Amniotic stem cell (primary cell): ENCODE results near the gene MVB12B.

Experiments used
- DNase-seq: peaks from one replicate; lab custom pipeline; 2025; lab: John Stamatoyannopoulos, UW

The MVB12B gene

DNA sequence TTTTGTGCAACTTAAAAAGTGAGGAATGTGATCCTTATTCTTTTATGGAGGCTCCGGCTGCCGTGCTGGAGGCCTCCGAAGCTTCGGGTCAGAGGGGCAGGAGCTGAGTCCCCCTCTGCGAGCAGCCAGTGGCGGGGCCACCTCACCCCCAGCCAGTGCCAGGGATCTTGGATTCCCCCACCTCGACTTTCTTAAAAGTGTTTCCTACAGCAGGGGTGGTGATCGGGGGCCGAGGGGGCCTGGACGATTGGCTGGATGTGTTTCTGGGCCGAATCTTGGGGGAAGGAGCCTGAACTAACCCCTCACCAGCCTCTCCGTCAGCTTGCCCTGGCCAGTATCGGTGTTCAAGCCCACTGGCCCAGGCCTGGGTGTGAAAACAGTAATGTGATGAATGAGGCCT, 194.9 kb downstream of the MVB12B start:
- DNase-seq: no peak

DNA sequence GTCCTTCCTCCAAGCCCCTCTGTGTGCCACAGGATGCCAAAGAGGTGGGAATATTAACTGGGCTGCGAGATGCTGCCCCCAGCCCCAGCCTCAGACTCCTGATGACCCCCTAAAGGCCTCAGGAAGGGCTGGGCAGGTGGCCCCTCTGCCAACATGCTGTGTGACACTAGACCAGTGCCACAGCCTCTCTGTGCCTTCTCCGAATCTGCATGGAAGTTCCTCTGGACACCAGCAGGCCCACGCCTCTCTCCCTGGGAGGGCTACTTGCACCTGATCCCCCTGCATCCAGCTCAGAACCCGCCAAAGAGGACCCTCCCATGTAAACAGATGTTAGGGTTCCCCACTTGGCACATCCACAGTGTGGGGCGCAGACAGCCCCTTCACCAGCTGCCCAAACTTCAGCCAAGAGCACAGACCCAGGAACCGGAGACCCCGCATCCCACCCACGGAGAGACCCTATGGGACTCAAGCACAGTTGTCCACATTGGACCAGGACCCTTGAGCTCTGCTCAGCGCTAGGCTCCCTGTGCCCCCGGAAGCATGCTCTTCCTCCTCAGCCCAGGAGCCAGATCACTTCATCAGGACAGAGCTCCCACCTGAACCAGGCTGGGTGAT, 195.5 kb downstream of the MVB12B start:
- DNase-seq: no peak

DNA sequence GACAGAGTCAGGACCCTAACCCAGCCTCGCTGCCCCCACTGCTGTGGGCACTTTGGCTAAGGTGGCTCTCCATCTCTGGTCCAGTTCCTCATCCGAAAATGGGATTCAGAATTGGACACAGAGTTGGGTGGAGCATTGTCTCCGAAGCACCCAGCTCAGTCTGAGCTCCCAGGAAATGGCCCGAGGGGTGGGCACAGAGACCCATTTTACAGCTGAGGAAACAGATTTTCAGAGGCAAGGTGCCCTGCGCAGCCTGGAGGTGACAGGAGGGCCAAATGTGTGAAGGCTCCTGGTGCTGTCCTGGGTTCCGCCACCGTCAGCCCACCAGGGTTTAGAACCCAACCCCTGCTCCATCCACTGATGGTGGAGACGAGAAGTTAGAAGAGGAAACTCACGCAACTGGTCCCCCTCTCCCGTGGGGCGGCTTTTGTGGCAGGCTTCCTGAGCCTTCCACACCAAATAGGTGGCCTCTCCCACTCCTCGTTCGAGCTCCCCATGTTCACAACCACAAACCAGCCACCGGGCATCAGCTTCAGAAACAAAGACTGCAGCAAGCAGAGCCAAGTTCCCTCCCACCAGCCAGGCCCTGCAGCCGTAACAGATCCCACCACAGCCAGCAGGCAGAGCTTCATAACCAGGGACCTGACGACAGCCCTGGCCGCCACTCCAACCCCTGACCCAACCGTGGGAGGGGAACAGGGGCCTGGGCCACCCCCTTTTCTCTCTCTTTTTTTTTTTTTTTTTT, 196.2 kb downstream of the MVB12B start:
- DNase-seq: no peak

DNA sequence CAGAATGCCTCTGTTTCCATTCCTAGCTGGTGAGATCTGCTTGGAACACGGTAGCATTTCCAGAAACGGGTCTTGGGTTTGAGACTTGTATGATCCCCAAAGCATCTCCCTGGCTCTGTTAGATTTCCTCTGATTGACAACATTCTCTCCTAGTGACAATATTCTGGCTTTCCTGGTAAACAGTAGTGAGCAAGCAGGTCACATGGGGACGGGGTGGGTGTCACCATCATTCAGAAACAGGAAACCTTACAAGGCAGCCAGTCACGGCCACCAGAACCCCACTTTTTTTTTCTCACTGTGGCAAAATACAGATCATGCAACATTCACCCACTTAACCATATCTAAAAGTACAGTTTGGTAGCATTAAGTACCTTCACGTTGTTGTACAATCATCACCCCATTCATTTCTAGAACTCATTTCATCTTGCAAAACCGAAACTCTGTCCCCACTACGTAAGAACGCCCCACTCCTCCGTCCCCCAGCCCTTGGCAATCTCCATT, 197.0 kb downstream of the MVB12B start:
- DNase-seq: no peak

DNA sequence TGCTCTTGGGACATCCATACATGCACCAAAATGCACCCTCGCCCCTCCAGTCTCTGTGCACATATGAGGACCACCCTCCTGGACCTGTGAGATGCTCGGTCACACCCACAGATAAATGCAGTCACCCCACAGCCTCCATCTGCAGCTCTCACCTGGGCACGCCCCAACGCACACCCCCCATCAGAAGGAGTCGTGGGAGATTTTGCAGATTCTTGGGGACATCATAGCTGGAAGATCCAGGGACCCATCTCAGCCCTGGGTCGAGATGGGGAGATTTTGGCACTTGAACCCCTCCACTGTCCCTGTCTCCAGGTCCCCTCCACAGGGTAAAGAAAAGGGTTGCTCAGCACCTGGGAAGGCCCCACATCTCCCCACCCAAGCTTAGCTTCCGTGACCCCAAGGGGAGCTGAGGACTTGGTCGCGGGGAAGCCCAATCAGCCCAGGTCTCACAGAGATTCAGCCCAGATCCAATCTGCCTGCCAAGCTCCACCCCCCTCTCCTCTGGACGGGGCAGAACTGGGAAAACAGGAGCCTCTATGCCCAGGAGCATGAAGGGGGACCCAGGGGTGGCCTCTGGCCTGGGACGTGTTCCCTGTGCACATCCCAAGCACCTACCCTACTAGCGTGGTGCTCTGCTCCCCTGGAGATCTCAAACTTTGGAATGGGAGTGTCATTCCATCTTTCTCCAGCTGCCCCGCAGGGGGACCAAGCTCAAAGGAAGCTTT, 197.9 kb downstream of the MVB12B start:
- DNase-seq: no peak

DNA sequence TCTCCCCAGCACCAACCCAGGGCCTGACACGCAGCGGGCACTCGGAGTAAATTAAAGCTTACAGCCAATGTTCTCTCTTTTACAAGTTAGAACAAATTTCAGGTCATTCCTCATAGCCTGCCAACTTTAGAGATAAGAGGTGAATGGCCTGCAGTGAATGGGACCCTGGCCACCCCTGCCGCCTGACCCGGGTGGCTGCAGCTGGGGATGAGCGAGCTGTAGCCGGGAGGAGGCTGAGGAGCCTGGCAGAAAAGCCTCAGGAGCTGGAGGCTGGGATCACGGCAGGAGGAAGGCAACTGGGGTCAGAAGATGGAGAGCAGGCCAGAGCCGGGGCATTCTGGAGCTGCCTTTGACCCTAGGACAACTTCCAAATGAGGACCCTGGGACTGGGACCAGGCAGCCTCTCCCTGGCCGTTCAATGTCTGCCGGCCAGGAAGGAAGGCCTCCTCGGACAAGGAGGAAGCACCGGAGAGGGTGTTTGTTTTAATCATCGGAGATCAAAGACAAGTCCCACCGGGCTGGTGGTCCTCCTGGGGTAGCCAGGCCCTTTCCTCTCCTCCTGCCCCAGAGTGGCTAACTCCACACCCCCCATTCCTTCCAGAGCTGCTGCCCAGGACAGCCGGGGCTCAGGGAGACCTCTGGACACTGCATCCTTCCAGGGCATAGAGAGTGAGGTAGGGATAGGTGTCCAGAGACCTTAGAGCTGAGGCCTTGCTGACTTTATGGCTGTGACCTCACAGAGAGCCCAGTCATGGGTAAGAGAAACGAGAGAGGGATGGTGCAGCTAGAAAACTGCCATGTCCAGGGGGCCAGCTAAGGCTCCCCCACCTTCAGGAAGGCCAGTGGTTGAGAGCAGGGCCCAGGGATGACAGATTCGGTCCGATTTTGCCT, 199.8 kb downstream of the MVB12B start:
- DNase-seq: no peak

DNA sequence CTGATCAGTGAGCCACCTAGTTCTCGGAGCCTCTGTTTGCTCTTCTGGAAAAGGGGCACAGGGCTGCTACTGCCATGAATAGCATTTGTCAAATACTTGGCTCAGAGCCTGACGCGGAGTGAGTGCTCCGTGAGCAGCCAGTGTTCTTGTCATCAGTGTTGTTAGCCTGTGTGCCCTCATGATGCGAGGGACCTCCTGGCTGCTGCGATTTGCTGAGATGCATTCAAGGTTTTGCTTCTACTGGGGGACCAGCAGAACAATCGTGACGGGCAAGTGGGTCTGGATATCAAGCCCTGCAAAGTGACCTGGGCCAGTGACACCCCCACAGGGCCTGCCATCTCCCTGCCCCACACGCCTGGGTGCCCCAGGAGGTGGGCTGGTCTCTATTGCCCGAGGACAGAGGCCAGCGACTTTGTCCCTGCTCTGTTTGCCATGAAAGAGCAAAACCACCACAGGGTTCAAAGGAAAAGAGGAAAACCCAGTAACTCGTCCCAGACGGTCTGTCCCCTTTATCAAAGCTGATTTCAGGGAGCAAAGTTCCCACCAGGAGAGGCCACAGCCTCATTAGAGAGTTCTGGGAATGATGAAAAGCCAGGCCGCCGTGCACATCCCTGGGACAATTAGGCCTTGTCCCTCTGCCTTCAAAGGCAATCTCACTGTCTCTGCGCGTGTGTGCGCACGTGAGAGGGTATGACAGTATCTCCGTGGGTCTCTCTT, 200.6 kb downstream of the MVB12B start:
- DNase-seq: no peak

DNA sequence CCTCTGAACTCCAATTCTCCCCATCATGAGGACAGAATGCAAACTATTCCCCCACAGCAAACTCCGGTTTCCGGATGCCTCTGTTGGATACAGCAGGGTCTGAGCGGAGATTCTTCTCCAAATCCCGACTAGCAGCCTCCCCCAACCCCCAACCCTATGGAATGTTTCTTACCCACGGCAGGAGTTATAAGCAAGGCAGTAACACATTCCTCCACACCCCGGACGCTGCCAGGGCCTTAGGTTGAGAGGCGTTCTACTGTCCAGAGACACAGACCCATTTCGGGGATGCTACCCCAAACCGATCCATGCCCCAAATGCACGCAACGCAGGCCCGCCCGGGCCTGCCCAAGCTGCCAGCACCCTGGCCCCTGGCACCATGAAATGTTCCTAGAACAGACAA, 201.5 kb downstream of the MVB12B start:
- DNase-seq: no peak

DNA sequence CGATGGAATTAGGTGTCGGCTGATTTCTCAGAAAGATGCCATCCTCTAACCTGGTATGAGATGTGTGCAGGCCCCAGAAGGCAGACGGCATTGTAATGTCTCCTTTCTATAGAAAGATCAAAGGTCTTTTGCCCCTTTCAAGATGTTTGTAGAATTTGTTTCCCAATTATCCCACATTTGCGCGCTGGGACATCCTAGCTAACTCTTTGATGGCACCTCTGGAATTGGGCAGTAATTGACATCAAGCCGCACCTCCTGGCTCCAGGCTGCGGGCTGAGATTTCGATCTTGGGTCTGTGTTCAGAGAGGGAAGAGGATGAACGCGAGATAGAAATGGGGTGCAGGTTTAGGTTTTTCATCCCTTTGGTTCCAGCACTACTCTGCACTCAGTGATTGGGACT, 202.3 kb downstream of the MVB12B start:
- no peak for DNase-seq

DNA sequence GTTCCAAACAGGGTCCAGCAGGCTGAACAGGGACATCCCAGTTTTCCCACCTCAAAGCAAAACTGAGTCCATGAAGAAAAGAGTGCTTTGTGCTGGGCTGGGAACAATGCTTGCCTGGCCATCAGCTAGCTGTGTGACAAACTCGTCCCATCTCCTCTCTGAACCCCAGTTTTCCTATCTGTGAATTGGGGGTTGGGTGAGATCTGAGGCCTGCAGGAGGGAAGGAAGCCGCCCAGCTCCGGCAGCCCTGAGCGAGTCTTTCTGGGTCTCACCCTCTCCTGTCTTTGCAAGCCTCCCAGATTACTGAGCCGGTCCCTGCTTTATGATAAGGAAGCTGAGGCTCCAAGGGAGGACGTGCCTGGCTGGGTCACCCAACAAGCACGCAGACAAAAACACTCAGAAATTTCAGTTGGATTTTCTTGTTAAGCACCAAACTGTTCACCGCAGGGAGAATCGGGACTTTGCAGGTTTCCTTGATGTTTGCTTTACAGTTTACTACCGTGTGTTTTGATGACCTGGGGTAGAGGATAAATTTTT, 204.5 kb downstream of the MVB12B start:
- DNase-seq: no peak

DNA sequence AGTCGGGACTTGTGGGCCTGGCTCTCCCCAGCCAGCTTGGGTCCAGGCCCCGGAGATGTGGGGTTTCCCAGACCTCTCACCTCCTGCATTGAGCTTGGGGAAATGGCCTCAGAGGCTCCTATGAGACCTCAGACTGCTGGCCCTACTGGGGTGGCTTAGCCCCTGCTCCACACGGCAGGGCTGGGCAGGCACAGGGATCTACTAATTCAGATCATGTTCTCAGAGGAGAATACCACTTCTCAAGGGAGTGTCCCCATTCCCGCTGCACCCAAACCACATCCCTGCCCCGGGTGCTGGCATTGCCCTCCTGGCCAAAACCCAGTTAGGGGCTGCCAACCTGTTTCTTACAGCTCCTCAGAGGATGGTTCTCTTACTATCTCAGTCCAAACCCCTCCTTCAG, 205.0 kb downstream of the MVB12B start:
- no peak for DNase-seq

DNA sequence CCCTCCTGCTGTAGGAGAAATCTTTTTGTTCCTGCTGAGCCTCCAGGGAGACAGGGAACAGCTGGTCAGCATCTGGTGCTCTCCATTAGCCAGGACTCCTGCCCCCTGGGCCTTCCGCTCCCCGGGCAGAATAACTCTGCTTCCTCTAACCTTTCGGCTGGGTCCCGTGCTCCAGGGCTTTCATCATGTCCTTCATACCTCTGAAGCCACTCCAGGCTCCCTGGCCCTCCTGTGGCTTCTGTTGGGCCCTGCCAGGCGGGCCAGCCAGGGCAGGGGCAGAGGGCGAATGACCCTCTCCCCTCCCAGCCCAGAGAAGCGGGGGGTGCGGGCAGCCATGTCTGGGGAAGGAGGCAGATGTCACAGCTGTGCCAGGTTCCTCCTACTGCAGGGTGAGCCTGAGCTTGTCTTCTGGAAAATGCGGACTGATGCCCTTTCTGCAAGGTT, 205.4 kb downstream of the MVB12B start:
- no peak for DNase-seq

DNA sequence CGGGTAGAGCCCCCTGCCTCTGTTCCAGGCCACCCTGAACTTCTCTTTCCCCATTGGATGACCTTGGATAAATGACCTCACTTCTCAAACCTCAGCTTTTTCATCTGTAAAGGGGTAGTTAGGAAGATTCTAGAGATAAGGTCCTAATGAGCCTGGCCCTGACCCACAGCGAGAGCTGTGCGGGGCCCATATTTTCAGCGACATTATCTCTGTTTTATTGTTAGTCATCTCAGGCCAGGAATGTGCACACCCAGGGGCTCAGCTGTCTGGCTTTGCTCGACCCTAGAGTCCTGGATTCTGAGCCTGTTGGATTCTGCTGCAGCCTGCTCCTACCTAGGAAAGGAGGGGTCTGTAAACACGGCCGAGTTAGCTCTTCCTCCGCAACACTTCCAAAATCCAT, 205.9 kb downstream of the MVB12B start:
- DNase-seq: no peak

DNA sequence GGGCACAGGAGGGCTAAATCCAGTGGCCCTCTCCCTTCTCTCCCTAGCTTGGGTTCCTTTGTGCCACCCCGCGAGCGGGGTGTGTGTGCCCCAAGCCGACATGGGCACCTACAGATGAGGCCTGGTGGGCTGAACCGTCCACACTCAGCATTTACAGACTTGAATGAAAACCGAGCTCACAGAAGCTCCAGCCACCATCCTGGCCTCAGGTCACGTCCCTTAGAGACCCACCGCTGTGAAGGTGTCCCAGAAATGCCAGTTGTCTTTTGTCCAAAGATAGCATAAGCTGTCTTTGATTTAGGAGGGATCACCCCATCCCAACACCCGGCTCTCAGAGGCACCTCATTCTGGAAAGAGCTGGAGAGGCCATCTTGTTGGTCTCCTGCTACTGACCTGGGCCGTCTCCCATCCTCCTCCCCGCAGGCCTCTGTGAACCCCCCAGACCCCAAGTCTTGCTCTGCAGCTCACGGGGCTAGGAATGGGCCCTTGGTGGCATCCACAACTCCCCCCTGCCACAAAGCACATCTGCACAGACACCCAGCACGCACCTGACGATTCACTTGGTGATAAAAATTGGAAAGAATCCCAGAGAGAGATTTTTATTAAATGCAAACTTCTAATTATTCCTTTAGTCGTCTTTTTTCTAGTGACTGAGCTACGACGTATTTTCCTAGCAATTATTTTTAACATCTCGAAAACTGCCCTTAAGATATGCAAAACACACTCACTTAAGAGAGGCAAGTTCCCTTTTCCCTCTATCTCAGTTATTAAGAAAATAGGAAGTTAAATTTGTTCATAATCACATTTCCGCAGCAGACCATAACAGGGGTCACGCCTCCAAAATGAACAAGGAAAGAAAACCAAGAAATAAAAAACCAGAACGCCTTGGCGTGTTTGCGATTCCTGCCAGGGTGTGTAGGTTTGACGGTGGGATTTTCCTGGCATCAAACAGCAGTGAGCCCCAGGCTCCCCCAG, 206.6 kb downstream of the MVB12B start:
- DNase-seq: no peak

DNA sequence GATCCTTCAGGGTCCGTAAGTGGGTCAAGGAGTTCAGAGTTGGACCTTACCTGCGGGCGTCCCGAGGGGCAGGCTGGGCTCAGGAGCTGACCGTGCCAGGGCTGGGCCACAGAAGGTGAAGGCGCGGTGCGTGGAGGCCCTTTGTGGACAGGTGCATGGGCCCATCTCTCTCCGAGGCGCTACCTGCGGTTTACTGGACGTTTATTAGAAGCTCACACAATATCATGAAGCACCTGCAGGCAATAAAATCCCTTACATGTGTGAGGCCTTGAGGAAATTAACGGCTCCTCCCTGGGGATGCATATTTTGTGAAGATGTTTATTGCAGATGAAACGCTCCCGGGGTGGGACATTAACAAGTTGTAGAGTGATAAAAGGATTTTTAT, 207.3 kb downstream of the MVB12B start:
- DNase-seq: no peak

DNA sequence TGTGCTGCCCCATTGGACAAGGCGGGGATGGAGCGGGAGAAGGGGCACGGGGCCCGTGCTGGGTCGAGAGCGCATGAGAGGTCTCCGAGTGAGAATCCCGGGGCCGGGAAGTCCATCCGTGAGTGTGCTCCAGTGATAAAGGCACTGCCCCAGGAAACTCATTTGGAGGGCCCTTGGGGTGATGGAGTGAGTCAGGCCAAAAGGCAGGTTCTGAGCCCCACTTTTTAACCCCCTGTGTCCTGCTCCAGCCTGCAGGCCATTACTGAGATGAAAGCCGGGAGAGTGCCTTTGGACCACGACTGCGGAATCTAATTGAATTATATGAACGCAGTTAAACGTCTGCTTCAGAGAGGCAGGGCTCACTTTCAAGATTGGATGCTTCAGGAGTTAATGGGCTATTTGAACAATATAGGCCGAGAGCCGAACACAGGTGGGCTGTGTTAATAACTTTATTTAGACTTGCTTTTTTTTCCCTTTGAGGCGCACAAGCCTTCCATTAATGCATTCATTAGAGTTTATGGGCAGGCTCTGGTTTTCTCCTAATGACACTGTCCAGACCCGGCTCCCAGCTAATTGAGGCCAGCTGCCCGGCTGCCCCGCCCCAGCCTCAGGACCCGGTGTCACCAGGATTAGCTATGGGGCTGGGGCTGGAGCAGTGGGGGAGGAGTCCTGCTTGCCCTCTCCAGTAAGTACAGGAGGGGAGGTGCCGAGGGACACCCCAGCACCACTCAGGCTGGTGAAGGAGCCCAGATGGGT, 208.0 kb downstream of the MVB12B start:
- DNase-seq: no peak

DNA sequence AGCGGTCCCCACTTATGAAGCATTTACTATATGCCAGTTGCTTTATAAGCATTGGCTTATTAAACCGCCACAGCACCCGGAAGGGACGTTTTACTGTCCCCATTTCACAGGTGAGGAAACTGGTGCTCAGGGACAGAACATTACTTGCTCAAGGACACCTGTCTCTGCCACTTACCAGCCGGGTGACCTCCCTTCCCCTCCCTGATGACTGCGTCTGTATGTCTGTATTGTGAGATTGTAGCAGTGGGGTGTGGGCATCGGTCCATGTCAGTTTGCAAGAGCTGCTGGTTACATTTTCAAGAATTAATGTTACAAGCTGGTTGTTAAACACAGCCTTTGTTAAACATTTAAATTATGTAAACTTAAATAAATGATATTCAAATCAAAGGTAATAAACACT, 209.5 kb downstream of the MVB12B start:
- no peak for DNase-seq

DNA sequence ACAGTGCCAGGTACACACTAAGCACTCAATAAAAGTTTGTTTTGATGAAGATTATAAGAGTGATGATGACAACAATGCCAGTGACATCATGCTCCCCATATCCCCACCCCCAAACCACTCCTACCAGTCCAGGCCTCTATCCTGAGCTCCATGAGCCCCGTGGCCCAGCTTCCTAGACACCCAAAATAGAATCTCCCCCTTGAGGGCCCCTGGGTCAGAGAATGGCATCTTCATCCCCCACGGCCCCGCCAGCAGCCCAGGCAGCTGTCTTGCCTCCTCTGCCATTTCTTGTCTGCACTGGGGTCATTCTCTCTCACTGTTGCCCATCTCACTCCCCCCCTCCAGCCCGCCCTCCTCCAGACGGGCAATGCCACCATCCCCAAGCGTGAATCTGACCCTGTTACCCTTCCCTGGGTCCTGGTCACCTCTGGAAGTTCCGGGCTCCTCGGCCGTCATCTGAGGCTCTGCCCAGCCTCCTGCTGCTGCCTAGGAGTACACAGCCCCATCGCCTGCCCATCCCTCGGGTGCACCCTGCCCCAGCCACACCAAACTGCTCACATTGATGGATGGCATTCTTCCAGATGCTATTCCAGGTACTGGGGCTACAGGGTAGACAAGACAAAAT, 210.3 kb downstream of the MVB12B start:
- no peak for DNase-seq

DNA sequence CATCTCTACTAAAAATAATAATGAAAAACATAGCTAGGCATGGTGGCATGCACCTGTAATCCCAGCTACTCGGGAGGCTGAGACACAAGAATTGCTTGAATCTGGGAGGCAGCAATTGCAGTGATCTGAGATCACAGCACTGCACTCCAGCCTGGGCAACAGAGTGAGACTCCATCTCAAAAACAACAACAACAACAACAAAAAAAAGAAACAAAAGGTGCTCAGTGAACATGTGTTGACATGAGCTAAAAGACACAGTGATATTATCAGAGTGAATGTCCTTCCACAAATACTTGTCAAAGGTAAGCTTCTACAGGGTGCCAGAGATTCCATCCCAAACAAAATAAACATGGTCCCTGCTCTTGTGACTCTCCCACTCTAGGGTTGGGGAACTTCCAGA, 211.9 kb downstream of the MVB12B start:
- DNase-seq: no peak
